GM23248 (cell line): ENCODE measurements around the gene LMO4.

ENCODE experiments used
- EZH2 ChIP-seq: fragments of 200-600 bp; sonication (generic); IDR thresholded peaks from 2 replicates; pipeline ENCODE4 v1.6.1; 2018; ENCODE audit warnings: antibody characterized with exemption, mild to moderate bottlenecking; ENCODE audit not compliant: insufficient read depth, poor library complexity, severe bottlenecking
- EZH2phosphoT487 ChIP-seq: fragments of 200-600 bp; sonication (generic); IDR thresholded peaks from 2 replicates; pipeline ENCODE4 v1.6.1; 2018; ENCODE audit warnings: antibody characterized with exemption, moderate library complexity, mild to moderate bottlenecking, low read depth; ENCODE audit not compliant: insufficient read depth

GRCh38 chr1:87393445-87394085 lies 64.9 kb downstream of the LMO4 start:
- TF ChIP-seq EZH2phosphoT487 (no peak), EZH2 (no peak)
